GM18867 (cell line): Measurements from ENCODE around the gene SLC34A3.

Source experiments
- ATAC-seq: cut with Tn5 transposase; IDR thresholded peaks from one replicate; pipeline ENCODE4 v1.9.1; 2021; ENCODE audit warnings: mild to moderate bottlenecking, moderate library complexity; ENCODE audit not compliant: unreplicated experiment

SLC34A3 gene

DNA sequence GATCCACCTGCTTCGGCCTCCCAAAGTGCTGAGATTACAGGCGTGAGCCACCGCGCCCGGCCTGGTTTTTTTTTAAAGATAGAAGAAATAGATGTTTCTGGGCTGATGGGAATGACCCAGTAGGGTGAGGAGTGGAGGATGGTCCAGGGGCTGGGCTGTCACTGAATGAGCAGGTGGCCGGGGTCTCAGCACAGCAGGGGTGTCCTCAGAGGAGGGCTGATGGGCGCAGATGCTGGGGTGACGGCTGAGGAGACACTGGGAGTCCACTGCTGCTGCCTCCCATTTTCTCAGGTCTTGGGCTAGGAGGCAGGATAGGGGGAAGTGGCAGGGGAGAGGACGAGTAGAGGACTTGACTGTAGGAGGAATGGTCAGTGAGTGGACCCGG is 44.5 kb downstream of the SLC34A3 start:
- ATAC-seq: no peak

DNA sequence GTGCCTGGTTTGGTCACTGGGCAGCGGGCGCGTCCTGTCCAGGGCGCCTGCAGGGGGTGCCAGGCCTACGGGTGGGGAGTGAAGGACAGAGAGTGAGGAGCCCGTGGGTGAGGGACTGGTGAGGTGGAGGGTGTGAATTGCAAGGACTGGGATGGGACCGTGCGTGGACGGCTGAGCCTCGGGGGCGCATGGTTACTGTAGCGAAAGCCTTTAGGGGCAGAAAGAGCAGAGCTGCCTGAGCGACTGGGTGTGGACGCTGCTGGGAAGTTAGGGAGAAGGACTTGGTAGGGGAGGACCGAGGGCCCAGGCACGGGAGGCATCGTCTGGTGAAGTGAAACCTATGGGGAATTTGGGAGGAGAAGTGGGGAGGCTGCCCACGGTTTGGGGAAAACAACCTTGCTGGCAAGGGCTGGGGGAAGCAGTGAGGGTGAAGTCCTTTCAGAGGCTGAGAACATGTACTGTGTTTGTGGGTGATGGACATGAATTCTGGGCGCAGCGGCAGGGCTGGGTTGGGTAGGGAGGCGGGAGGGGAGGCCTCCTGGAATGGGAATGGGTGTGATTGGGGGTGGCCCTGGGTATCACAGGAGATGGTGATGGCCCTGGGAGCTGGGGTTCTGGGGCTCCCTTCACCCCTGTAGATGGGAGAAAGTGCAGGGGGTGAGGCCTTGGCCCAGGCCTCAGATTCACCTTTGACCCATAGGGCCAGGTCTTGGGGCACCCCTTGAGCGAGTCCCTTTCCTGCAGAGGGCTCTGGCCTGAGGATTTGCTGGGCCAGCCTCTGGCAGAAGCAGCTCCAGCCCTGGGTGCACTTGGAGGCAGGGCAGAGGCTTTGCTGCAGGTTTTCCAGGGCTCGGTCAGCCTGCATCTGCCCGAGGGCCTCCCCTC is 45.1 kb downstream of the SLC34A3 start:
- ATAC-seq: no peak

DNA sequence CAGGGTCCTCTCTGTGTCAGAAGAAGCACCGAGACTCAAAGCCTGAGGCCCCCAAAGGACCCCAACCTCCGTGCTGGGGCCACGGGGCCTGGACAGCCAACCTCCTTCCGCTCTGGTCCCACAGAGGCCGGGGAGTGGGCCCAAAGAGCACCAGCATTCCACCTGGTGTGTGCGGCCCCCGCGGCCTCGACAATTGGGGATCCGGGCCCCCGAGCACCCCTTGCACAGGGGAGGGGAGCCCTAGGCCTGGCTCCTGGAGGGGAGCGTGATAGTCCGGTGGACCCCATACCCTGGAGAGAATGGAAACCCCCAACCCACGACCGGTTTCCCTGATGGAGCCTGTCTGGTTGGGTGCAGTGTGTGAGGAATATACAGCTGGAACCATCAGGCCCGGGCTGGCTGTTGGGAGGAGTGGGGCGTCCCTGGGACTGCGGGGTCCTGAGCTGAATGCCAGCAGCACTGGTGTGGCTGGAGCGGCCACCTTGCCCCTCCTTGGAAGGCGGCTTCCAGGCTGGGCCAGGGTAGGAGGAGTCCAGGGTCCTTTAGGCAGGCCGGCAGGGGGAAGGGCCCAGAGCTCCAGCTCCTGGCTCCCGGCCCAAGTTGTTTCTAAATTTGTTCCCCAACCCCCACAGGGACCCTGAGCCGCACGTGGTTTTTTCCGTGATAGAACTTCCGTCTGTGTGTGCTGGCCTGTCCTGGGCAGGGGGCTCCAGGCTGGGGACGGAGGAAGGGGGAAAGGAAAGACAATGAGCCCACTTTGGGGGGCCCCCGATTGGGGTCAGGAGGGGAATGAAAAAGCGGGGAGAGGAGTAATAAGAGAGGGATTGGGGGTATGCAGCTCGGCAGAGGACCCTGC is 46.0 kb downstream of the SLC34A3 start:
- ATAC-seq: no peak

DNA sequence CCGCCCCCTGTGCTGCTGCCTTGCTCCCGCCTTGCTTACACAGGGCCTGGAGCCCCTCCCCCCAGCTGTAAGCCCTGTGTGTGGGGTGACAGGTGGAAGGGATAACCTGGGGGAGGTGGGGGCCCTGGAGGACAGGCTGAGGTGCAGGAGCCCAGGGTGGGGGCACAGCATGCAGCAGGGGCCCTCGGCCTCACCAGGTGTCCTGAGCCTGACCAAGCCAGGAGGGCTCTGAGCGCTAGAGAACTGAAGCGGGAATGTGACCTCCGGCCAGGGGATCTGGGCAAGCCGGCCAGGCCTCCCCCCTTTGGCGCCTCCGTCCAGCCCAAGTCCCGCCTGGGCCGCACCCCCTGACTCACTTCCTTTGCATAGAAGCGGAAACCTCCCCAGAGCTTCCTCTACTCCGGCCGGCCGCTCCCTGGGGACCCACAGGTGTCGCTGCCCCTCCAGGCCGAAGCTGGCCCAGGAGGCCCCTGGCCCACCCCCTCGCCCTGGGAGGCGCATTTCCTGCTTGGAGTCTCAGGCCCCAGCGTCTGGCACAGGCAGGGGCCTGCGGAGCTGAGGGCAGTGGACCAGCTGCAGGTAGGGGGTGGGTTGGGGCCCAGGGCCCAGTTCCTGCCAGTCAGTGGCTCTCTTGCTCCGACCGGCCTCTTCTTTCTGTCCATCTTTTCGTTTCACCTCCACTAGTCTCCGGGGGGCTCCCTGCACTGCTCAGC is 46.8 kb downstream of the SLC34A3 start, which contains the start of gene TOR4A:
TSS of gene TOR4A (plus strand) at position 398 of the 713 bp plus-strand sequence. CDS start 964 bp downstream, outside the sequence.
- peak; percentile 63 for ATAC-seq

DNA sequence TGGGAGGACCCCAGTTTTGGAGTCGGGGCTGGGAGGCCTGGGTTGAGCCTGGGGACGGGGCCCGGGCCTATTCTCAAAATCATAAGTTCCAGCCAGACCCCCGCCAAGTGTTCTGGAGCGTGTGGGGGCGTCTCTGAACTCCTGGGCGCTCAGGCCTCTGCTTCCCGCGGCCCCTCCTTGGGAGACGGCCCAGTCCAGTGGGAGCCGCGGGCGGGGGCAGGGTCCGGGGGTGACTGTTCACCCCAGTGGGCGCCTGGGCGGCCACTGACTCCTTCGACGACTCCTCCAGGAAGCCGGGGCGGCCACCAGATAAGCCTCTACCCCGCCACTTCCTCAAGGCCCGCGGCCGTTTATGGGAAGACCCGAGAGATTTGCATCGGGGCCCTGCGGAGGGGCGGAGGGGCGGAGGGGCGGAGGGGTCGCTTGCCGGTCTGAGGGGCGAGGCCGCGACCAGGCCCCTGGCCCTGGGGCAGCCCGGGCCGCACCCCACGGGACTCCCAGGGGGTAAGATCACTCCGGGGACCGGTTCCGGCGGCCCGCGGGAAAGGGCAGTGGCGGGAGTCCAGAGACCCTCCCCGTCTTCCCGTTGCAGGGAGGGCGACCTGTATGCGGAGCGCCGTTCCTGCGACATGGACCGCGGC is 47.5 kb downstream of the SLC34A3 start:
- ATAC-seq: no peak

DNA sequence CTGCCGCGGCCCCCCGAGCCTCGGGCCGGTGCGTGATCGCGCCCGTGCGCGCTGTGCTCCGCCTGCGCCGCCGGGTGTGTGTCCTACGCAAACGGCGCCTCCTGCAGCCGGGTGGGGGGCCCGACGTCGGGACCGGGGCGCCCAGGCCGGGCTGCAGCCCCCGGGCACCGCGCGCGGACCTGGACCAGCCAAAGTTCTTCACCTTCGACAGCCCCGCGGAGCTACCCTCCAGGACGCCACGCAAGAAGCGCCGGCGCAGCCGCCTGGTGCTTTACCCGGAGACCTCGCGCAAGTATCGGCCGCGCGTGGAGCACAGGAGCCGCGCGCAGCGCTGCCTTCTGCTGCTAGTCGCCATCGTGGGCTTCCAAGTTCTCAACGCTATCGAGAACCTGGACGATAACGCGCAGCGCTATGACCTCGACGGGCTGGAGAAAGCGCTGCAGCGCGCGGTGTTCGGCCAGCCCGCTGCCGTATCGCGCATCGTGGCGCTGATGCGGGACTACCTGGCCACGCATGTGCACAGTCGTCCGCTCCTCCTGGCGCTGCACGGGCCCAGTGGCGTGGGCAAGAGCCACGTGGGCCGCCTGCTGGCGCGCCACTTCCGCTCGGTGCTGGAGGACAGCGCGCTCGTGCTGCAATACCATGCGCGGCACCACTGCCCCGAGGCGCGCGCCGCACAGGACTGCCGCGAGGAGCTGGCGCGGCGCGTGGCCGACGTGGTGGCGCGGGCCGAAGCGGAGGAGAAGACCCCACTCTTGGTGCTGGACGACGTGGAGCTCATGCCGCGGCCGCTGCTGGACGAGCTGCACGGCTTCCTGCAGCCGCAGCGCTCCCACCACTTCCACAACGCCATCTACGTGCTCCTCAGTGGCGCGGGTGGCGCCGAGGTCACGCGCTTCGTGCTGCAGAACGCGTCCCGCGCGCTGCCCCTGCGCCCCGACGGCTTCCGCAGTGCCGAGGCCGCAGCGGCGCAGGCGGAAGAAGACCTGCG is 48.3 kb downstream of the SLC34A3 start:
- ATAC-seq: no peak

DNA sequence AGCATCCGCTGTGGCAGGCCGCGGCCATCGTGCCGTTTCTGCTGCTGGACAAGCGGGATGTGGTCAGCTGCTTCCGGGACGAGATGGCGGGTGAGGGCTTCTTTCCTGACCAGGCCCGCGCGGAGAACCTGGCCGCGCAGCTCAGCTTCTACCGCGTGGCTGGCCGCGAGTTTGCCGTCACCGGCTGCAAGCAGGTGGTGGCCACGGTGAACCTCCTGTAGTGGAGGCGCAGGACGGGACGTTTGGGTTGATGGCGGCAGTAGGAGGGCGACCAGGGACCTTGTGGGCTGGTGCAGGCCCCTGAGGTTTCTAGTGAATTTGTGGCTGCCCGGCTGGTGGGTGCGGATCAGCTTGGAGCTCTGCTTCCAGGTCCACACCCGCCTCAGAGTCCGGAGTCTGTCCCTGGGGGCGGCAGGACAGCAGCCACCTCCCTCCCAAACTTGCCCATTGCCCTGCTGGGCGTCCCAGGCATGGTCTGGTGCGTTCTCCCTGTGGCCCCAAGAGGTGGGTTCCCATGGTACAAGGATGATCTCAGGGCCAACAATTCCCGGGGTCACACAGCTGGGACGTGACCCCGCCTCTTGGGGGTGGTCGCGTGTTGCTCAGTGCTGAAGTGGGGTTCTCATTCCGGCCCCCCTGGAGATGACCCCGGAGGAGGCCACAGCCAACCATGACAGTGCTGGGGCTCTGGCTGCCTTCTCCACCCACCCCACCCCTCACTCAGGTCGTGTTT is 49.2 kb downstream of the SLC34A3 start:
- no peak for ATAC-seq

DNA sequence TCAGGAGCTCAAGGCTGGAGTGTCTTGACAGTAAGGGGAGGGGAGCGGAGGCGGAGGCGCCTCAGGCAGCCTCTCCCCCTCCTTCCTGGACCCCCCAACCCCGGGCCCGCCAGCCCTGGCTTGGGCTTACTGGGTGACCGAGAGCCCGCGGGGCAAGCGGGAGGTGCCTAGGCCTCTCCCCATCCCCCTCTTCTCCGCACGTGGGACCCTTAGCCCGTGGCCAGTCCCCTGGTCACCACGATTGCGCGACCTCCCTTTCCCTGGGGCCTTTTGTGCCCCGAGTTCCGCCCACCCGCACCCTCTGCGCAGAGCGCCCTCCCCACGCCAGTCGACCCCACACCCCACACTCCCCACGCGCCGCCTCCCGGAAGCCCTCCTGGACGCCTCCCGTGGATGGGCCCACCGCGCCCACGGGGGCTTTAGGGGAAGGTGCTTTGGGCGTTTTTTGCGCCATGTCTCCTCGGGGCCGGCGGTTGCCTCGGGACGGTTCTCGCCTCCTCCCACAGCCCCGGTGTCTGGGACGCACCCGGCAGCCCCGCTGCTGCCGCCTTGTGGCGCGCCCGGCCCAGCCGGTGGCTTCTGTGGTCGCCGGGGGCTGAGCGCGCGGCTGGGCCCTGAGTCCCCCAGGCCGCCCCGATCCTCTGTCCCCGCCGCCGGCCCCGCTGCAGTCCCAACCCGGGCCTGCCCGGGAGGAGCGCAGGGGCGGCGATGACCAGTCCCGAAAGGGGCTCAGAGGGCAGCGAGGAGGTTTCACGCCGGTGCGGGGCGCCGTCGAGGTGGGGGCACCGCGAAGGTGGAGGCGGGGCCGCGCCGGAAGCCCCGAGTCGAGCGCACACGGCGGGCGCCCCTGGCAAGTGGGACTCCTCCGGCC is 50.0 kb downstream of the SLC34A3 start:
- no peak for ATAC-seq

DNA sequence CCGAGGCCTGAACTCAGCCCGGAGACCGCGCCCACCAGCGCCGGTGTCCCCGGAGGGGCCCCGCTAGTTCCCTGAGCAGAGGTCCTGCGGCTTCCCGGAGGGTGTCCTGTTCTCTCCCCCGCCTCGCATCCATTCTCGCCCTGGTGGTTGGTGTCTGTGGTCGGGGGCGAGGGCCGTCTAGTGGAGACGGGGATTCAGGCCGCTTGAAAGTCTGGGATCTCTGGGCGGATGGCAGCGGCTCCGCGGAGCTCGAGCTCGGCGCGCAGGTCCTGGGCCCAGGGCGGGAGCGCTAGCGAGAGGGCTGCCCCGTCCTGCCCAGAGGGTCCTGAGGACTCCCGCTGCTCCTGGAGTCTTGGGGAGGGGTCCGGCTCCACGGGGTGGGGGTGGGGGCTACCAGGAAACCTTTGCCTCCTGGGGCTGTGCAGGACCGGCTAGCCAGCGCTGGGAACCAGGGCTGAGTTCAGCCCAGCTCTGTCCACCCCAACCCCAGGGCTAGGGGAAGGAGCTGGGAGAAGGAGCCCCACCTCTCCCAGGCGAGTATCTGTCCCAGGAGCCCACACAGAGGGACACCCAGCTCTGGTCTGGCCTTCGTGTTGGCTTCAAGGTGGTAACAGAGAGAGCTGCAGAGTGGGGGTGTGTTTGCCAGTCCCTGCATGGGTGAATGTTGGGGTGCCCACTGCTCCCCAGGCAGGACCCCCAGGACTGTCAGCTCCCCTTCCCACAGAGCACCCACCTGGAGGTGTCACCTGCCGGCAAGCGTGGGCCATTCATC is 50.8 kb downstream of the SLC34A3 start:
- no peak for ATAC-seq
